Liver (tissue), 9 donors: ENCODE measurements around the gene TIMM8B. TPM values are rescaled to one million over a fixed set of nuclear protein-coding genes. Genes with fewer than 3 reads are reported as not detected.

ENCODE experiments used
- DNase-seq: peaks from one replicate; pipeline ENCODE4 v3.0.0-alpha.2; 2017; ENCODE audit warnings: low spot score
- H3K27ac ChIP-seq, 2 donors: one replicate each; pipeline ENCODE4 v1.7.0; 2013; ENCODE audit warnings: inconsistent platforms in 2 of 2, low read length in 2 of 2, control low read depth in 1 of 2, low read depth in 1 of 2, mild to moderate bottlenecking in 1 of 2
- H3K27me3 ChIP-seq, 4 donors: one replicate each; pipeline versions ENCODE4 v1.6.1 to v1.7.0; 2013; ENCODE audit warnings: low read length in 3 of 4, inconsistent platforms in 1 of 4, mild to moderate bottlenecking in 1 of 4, moderate library complexity in 1 of 4; ENCODE audit not compliant: control insufficient read depth in 4 of 4, insufficient read depth in 4 of 4
- H3K36me3 ChIP-seq, 4 donors: one replicate each; pipeline versions ENCODE4 v1.6.1 to v1.7.0; 2013; ENCODE audit warnings: low read length in 3 of 4, mild to moderate bottlenecking in 3 of 4, low read depth in 1 of 4, moderate library complexity in 1 of 4; ENCODE audit not compliant: control insufficient read depth in 4 of 4, insufficient read depth in 3 of 4
- H3K4me1 ChIP-seq, 4 donors: one replicate each; pipeline versions ENCODE4 v1.6.1 to v1.7.0; 2013; ENCODE audit warnings: low read length in 3 of 4, mild to moderate bottlenecking in 3 of 4, moderate library complexity in 1 of 4; ENCODE audit not compliant: control insufficient read depth in 4 of 4, insufficient read depth in 4 of 4
- H3K4me3 ChIP-seq, 3 donors: one replicate each; pipeline versions ENCODE4 v1.6.1 to v1.7.0; 2013; ENCODE audit warnings: low read length in 3 of 3, control low read depth in 1 of 3, low read depth in 1 of 3, mild to moderate bottlenecking in 1 of 3
- H3K9ac ChIP-seq, 2 donors: one replicate each; pipeline ENCODE4 v1.7.0; 2013; ENCODE audit warnings: low read length in 2 of 2, mild to moderate bottlenecking in 2 of 2, moderate library complexity in 2 of 2, control low read depth in 1 of 2, low read depth in 1 of 2
- H3K9me3 ChIP-seq, 4 donors: one replicate each; pipeline versions ENCODE4 v1.6.1 to v1.7.0; 2013; ENCODE audit warnings: low read length in 3 of 4; ENCODE audit not compliant: control insufficient read depth in 4 of 4
- FOXA1 ChIP-seq: IDR thresholded peaks from 2 replicates; pipeline ENCODE4 v1.6.1; 2016; ENCODE audit warnings: antibody characterized with exemption
- FOXA2 ChIP-seq: IDR thresholded peaks from 2 replicates; pipeline ENCODE4 v1.6.1; 2016; ENCODE audit warnings: antibody characterized with exemption
- GABPA ChIP-seq, 2 donors: IDR thresholded peaks in 1 of 2; conservative IDR thresholded peaks in 1 of 2; 2 replicates each; pipeline ENCODE4 v1.6.1; 2016; ENCODE audit warnings: antibody characterized with exemption in 2 of 2, mild to moderate bottlenecking in 1 of 2, moderate library complexity in 1 of 2
- HNF4A ChIP-seq, 2 donors: conservative IDR thresholded peaks; 2 replicates each; pipeline ENCODE4 v1.6.1; 2016; ENCODE audit warnings: antibody characterized with exemption in 2 of 2, mild to moderate bottlenecking in 2 of 2
- HNF4G ChIP-seq: IDR thresholded peaks from 2 replicates; pipeline ENCODE4 v1.6.1; 2016; ENCODE audit warnings: antibody characterized with exemption
- NR2F2 ChIP-seq: IDR thresholded peaks from 2 replicates; pipeline ENCODE4 v1.6.1; 2016; ENCODE audit warnings: antibody characterized with exemption
- RAD21 ChIP-seq, 2 donors: IDR thresholded peaks; 2 replicates each; pipeline ENCODE4 v1.6.1; 2016; ENCODE audit warnings: antibody characterized with exemption in 2 of 2, mild to moderate bottlenecking in 2 of 2
- REST ChIP-seq: IDR thresholded peaks from 2 replicates; pipeline ENCODE4 v1.6.1; 2016; ENCODE audit warnings: antibody characterized with exemption, mild to moderate bottlenecking
- RXRA ChIP-seq, 2 donors: IDR thresholded peaks; 2 replicates each; pipeline ENCODE4 v1.6.1; 2017 to 2018; ENCODE audit warnings: antibody characterized with exemption in 2 of 2, mild to moderate bottlenecking in 1 of 2
- SP1 ChIP-seq: IDR thresholded peaks from 2 replicates; pipeline ENCODE4 v1.6.1; 2018; ENCODE audit warnings: antibody characterized with exemption, mild to moderate bottlenecking
- TAF1 ChIP-seq: conservative IDR thresholded peaks from 2 replicates; pipeline ENCODE4 v1.6.1; 2016; ENCODE audit warnings: antibody characterized with exemption, mild to moderate bottlenecking
- YY1 ChIP-seq: IDR thresholded peaks from 2 replicates; pipeline ENCODE4 v1.6.1; 2016; ENCODE audit warnings: antibody characterized with exemption, mild to moderate bottlenecking
- ZBTB33 ChIP-seq: IDR thresholded peaks from 2 replicates; pipeline ENCODE4 v1.6.1; 2016; ENCODE audit warnings: antibody characterized with exemption
- WGBS: extraction: QIAGEN DNeasy Blood & Tissue Kit; methylation state at CpG from one replicate; pipeline ENCODE4 v1.1.7; 2013; 5-methylcytosine and 5-hydroxymethylcytosine counted together
- polyA plus RNA-seq, 2 donors: library from polyadenylated mRNA; stranded (reverse) in 1 of 2; unstranded in 1 of 2; fragments of 200-250 nt in 1 of 2; fragments of >200 nt in 1 of 2; fragmentation: Nextera tagmentation in 1 of 2; extraction: Ambion mirVana in 1 of 2; gene quantifications; one replicate each; pipeline versions ENCODE4 v1.2.1 to v1.2.3, GENCODE V29; 2013 to 2015
- total RNA-seq, 2 donors: library from RNA; depleted of rRNA; stranded (reverse); fragments of >200 nt; gene quantifications; one replicate each; pipeline ENCODE4 v1.2.3, GENCODE V29; 2014
- TF ChIP-seq, protein P1 (sequence below): fragments of 150-350 bp; IDR thresholded peaks from 2 replicates; pipeline ENCODE4 v1.5.1; 2017; ENCODE audit warnings: improper control_type of control experiment, low read depth, low read length; ENCODE audit not compliant: missing input control
- TF ChIP-seq, protein P2 (sequence below): IDR thresholded peaks from 2 replicates; pipeline ENCODE4 v1.6.1; 2016; ENCODE audit warnings: antibody characterized with exemption
- TF ChIP-seq, protein P3 (sequence below): IDR thresholded peaks from 2 replicates; pipeline ENCODE4 v1.6.1; 2016; ENCODE audit warnings: antibody characterized with exemption
- donor health status: healthy.
- donor health status: healthy.
- donor health status: healthy.
- donor health status: healthy.
- donor health status: healthy.

The TIMM8B gene
- total and polyA plus RNA-seq, 4 donors, result 23.4 to 108 (median 78.7) TPM

DNA sequence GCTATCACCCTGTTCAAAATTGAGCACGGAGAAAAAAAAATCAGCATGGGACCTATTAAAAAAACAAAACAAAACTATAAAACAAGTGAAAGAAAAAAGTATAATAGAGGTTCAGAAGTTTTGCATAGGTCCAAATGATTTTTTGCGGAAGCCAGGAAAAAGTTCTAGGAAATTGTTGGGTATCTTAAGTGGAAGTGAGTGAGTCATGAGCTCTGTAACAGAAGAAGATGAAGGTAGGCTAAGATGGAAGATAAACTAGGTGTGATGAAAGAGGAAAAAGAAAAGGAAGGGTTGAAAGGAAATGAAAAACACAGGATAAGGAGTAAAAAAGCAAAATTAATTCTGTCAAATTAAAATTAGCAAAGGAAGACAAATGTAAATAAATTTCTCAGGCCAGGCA lies 27.9 kb upstream of the TIMM8B start:
- no peaks in the 10 kb centered on the region for H3K36me3 ChIP-seq
- no peak for DNase-seq
- no peak overlapping the region for H3K4me3 ChIP-seq
- H3K27me3 ChIP-seq, result no peaks in the 10 kb centered on the region
- no peak overlapping the region for H3K27ac ChIP-seq
- peaks cover 0 to 3% (median 1%) of the 10 kb centered on the region in 4 donors for H3K4me1 ChIP-seq
- H3K9ac ChIP-seq, result no peak overlapping the region
- no peak for TF ChIP-seq FOXA2
- no peak for TF ChIP-seq REST
- no peak for TF ChIP-seq HNF4A (conservative IDR thresholded peaks at IDR 0.05)
- no peak for TF ChIP-seq ZBTB33
- no peak for TF ChIP-seq TAF1
- WGBS, result 88% methylated on average over 2 of the region's 2 CpGs
- H3K9me3 ChIP-seq, result no peaks in the 10 kb centered on the region

DNA sequence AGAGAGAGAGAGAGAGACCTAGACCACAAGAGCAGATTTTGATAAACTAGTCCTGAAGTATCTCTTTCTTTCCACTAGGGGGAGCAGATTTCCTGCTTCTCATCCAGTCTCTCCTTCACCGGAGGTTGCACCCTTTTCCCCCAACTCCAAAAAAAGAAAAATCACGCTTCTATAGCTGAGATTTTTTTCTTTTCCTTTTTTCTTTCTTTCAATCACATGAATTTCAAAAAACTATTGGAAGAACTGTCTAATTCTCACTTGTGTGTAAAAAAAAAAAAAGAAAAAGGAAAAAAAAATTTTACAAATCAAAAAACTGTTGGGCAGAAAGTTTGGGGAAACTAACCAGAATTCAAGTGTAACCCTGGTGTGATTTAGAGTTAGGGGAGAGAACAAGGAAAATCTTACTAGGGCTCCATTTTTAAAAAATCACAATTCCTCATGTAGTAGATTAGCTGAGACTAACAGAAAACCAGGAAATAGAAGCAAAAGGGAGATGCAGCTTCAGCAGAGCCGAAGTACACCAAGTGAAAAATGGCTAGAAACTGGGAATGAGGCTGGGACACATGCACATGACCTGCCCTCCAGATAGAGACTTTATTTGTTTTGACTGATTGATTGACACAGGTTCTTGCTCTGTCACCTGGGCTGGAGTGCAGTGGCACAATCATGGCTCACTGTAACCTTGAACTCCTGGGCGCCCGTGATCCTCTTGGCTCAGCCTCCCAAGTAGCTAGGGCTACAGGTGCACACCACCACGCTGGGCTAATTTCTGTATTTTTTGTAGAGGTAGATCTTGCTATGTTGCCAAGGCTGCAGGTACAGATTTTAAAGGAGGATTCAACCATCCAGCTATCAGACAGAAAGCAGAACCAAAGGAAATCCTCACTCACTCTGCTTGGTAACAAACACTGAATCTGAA lies 27.2 kb upstream of the TIMM8B start:
- WGBS, result 52% methylated on average over 6 of the region's 6 CpGs
- Histone ChIP-seq H3K27ac (no peak overlapping the region), H3K36me3 (peaks cover 0 to 2% (median 0%) of the 10 kb centered on the region in 4 donors), H3K9me3 (no peaks in the 10 kb centered on the region), H3K4me1 (peaks cover 0 to 3% (median 1%) of the 10 kb centered on the region in 4 donors), H3K27me3 (no peaks in the 10 kb centered on the region), H3K9ac (peak overlapping the region in 1 of 2 donors; percentile 56), H3K4me3 (no peak overlapping the region)
- no peak for DNase-seq
- TF ChIP-seq HNF4A (conservative IDR thresholded peaks at IDR 0.05) (no peak), RAD21 (IDR thresholded peaks at IDR 0.05) (peak; percentile 79 to 84)
- TF ChIP-seq, protein P1, sequence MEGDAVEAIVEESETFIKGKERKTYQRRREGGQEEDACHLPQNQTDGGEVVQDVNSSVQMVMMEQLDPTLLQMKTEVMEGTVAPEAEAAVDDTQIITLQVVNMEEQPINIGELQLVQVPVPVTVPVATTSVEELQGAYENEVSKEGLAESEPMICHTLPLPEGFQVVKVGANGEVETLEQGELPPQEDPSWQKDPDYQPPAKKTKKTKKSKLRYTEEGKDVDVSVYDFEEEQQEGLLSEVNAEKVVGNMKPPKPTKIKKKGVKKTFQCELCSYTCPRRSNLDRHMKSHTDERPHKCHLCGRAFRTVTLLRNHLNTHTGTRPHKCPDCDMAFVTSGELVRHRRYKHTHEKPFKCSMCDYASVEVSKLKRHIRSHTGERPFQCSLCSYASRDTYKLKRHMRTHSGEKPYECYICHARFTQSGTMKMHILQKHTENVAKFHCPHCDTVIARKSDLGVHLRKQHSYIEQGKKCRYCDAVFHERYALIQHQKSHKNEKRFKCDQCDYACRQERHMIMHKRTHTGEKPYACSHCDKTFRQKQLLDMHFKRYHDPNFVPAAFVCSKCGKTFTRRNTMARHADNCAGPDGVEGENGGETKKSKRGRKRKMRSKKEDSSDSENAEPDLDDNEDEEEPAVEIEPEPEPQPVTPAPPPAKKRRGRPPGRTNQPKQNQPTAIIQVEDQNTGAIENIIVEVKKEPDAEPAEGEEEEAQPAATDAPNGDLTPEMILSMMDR, result peak; percentile 63

DNA sequence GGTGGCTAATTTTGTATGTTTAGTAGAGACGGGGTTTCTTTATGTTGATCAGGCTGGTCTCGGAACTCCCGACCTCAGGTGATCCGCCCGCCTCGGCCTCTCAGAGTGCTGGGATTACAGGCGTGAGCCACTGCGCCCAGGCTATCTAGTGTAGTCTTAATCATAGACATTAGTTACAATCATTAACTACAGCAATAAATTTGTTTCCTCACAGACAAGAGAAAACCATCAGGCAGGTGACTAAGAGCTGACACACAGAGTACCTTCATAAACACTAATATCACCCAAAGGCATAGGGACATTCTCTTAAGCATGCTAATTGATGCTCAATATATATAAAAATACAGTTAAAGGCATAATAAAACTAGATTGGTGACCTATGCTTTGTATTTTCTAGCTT lies 19.5 kb upstream of the TIMM8B start:
- Histone ChIP-seq H3K27ac (no peak overlapping the region), H3K9ac (no peak overlapping the region), H3K36me3 (peaks cover 0 to 2% (median 0%) of the 10 kb centered on the region in 4 donors), H3K27me3 (no peaks in the 10 kb centered on the region), H3K4me3 (no peak overlapping the region), H3K4me1 (no peaks in the 10 kb centered on the region), H3K9me3 (no peaks in the 10 kb centered on the region)
- no peak for DNase-seq
- WGBS, result 97% methylated on average over 8 of the region's 8 CpGs
- TF ChIP-seq NR2F2 (no peak), YY1 (no peak), SP1 (no peak), HNF4G (no peak), GABPA (IDR thresholded peaks at IDR 0.05 in 1 of 2, conservative IDR thresholded peaks at IDR 0.05 in 1 of 2) (no peak), RAD21 (IDR thresholded peaks at IDR 0.05) (no peak), ZBTB33 (no peak), FOXA1 (no peak), RXRA (IDR thresholded peaks at IDR 0.05) (no peak), HNF4A (conservative IDR thresholded peaks at IDR 0.05) (no peak)
- TF ChIP-seq, protein P2, sequence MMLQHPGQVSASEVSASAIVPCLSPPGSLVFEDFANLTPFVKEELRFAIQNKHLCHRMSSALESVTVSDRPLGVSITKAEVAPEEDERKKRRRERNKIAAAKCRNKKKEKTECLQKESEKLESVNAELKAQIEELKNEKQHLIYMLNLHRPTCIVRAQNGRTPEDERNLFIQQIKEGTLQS, result no peak
- TF ChIP-seq, protein P3, sequence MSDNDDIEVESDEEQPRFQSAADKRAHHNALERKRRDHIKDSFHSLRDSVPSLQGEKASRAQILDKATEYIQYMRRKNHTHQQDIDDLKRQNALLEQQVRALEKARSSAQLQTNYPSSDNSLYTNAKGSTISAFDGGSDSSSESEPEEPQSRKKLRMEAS, result no peak
